ENCODE measurements around the gene KANSL1.

DNA sequence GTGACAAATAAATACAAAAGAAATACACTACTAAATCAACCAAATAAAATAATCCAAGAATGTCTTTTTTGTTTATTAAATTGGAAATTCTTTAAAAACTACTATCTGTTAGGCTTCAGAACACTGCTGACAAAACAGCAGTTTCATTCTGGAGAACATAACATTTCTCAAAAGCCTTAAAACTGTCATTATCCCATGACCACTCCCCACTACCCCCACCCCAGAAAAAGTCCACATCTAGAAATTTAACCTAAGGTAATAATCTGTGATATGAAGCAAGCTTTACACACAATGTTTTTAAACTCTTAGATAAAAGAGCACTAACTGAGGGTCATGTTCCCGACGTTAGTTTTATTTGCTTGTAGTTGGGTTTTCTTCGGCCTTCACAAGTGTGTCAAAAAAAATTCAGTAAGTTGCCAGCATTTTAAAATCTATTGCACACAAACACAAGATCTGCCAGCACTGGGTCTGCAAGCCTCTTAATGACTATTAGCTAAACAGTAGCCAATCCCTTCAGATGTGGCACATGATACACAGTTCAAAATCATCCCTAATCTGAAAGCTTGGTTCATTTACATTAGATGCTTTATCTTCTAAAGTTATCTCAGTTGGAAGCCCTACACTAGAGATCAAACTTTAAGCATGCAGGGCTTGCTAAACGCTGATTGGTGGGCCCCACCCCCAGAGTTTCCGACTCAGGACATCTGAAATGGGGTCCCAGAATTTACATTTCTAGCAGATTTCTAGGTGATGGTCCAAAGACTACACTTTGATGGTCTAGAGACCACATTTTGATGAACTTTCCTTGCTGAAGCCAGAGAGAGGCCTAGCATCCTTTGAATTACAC, 75.2 kb downstream of the KANSL1 start:
- TF ChIP-seq, protein P1, sequence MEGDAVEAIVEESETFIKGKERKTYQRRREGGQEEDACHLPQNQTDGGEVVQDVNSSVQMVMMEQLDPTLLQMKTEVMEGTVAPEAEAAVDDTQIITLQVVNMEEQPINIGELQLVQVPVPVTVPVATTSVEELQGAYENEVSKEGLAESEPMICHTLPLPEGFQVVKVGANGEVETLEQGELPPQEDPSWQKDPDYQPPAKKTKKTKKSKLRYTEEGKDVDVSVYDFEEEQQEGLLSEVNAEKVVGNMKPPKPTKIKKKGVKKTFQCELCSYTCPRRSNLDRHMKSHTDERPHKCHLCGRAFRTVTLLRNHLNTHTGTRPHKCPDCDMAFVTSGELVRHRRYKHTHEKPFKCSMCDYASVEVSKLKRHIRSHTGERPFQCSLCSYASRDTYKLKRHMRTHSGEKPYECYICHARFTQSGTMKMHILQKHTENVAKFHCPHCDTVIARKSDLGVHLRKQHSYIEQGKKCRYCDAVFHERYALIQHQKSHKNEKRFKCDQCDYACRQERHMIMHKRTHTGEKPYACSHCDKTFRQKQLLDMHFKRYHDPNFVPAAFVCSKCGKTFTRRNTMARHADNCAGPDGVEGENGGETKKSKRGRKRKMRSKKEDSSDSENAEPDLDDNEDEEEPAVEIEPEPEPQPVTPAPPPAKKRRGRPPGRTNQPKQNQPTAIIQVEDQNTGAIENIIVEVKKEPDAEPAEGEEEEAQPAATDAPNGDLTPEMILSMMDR (conservative IDR thresholded peaks at IDR 0.05; ENCODE audit: low read depth in 2 of 2) = no peak
- no peak for TF ChIP-seq EZH2 (IDR thresholded peaks at IDR 0.05; ENCODE audit: low read depth, unreplicated experiment)
- TF ChIP-seq JUNB (IDR thresholded peaks at IDR 0.05; ENCODE audit: unreplicated experiment) = no peak
- TF ChIP-seq CREB1 (CRISPR knock-in tag; IDR thresholded peaks at IDR 0.05; ENCODE audit: low read depth) = no peak
- TF ChIP-seq POLR2AphosphoS5 (IDR thresholded peaks at IDR 0.05; ENCODE audit: low read depth) = no peak
- TF ChIP-seq, protein P2, sequence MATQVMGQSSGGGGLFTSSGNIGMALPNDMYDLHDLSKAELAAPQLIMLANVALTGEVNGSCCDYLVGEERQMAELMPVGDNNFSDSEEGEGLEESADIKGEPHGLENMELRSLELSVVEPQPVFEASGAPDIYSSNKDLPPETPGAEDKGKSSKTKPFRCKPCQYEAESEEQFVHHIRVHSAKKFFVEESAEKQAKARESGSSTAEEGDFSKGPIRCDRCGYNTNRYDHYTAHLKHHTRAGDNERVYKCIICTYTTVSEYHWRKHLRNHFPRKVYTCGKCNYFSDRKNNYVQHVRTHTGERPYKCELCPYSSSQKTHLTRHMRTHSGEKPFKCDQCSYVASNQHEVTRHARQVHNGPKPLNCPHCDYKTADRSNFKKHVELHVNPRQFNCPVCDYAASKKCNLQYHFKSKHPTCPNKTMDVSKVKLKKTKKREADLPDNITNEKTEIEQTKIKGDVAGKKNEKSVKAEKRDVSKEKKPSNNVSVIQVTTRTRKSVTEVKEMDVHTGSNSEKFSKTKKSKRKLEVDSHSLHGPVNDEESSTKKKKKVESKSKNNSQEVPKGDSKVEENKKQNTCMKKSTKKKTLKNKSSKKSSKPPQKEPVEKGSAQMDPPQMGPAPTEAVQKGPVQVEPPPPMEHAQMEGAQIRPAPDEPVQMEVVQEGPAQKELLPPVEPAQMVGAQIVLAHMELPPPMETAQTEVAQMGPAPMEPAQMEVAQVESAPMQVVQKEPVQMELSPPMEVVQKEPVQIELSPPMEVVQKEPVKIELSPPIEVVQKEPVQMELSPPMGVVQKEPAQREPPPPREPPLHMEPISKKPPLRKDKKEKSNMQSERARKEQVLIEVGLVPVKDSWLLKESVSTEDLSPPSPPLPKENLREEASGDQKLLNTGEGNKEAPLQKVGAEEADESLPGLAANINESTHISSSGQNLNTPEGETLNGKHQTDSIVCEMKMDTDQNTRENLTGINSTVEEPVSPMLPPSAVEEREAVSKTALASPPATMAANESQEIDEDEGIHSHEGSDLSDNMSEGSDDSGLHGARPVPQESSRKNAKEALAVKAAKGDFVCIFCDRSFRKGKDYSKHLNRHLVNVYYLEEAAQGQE (IDR thresholded peaks at IDR 0.05; ENCODE audit: unreplicated experiment) = no peak
- TF ChIP-seq EZH2phosphoT487 (IDR thresholded peaks at IDR 0.05; ENCODE audit: unreplicated experiment) = no peak
- TF ChIP-seq ZNF114 (CRISPR knock-in tag; IDR thresholded peaks at IDR 0.05) = no peak
- no peak for TF ChIP-seq ZNF331 (CRISPR knock-in tag; IDR thresholded peaks at IDR 0.05; ENCODE audit: low read depth)
